Thyroid gland (tissue), 4 donors: ENCODE data around the gene CD320.

Source experiments
- CTCF ChIP-seq, 6 experiments: fragments of 200-600 bp in 3 of 6; fragments of 450-650 bp in 3 of 6; sonication (generic) in 3 of 6; IDR thresholded peaks; one replicate each; pipeline ENCODE4 v1.5.1; 2016 to 2019; ENCODE audit warnings: antibody characterized with exemption in 6 of 6, mild to moderate bottlenecking in 2 of 6, inconsistent platforms in 1 of 6, moderate library complexity in 1 of 6
- POLR2A ChIP-seq, 2 donors: fragments of 450-650 bp; IDR thresholded peaks; one replicate each; pipeline ENCODE4 v1.6.1; 2017; ENCODE audit warnings: antibody characterized with exemption in 2 of 2, mild to moderate bottlenecking in 2 of 2, moderate library complexity in 1 of 2

- TF ChIP-seq CTCF (IDR thresholded peaks at IDR 0.05) (peak in 1 of 6 experiments; percentile 14), POLR2A (IDR thresholded peaks at IDR 0.05) (peak in 1 of 2 donors; percentile 68)
Observed at GRCh38 chr19:8342684-8343482, 34.7 kb upstream of the CD320 start, which contains the start of gene KANK3.
